Calu3 (cell line): ENCODE data around the gene ALPK1. TPM values are rescaled to one million over a fixed set of nuclear protein-coding genes. Genes with fewer than 3 reads are reported as not detected.
"Not testable (repeated sequence)": the region's sequence is repeated elsewhere in the genome, so short reads cannot be mapped to it uniquely, and the experiment has no call there.

Experiments
- BruUV-seq: library from RNA; stranded (reverse); fragments of 400-500 nt; replicated peaks from 2 replicates; lab custom pipeline; 2021; lab: Mats Ljungman, UMichigan
- CTCF ChIA-PET: fragments of 300-600 bp; sonication (Branson Sonifier 250); formaldehyde crosslinking; loops from one replicate; lab custom pipeline; 2022; ENCODE audit warnings: antibody characterized with exemption; lab: Charles Lee
- DNase-seq: peaks from one replicate; pipeline ENCODE4 v3.0.0; 2022
- H3K27ac Mint-ChIP-seq: one replicate; pipeline ENCODE4 v1.8.0; 2022; ENCODE audit warnings: mixed read lengths; ENCODE audit not compliant: unreplicated experiment
- H3K27me3 Mint-ChIP-seq: one replicate; pipeline ENCODE4 v1.8.0; 2022; ENCODE audit warnings: mixed read lengths; ENCODE audit not compliant: unreplicated experiment
- H3K36me3 Mint-ChIP-seq: one replicate; pipeline ENCODE4 v1.8.0; 2022; ENCODE audit warnings: mild to moderate bottlenecking, moderate library complexity, mixed read lengths; ENCODE audit not compliant: insufficient read depth, unreplicated experiment
- H3K4me1 Mint-ChIP-seq: one replicate; pipeline ENCODE4 v1.8.0; 2022; ENCODE audit warnings: mild to moderate bottlenecking, low read depth, mixed read lengths; ENCODE audit not compliant: unreplicated experiment
- H3K4me3 Mint-ChIP-seq: one replicate; pipeline ENCODE4 v1.8.0; 2022; ENCODE audit warnings: mild to moderate bottlenecking, low read depth, moderate library complexity, mixed read lengths; ENCODE audit not compliant: unreplicated experiment
- H3K9me3 Mint-ChIP-seq: one replicate; pipeline ENCODE4 v1.8.0; 2022; ENCODE audit warnings: low read depth, mixed read lengths; ENCODE audit not compliant: unreplicated experiment
- CTCF ChIP-seq: fragments of 200-600 bp; IDR thresholded peaks from one replicate; pipeline ENCODE4 v1.8.0; 2022; ENCODE audit warnings: antibody characterized with exemption; ENCODE audit not compliant: unreplicated experiment
- intact Hi-C: fragments of 100-400 bp; cut with micrococcal nuclease; formaldehyde crosslinking; loops from one replicate; pipeline ENCODE4 v1.10.0; 2022; ENCODE audit not compliant: unreplicated experiment
- total RNA-seq: library from RNA; stranded (reverse); gene quantifications from 2 replicates; pipeline ENCODE4 v1.2.3, GENCODE V29; 2022

Gene ALPK1
- total RNA-seq, 1 experiment from 2014 or later: 17.1 TPM

DNA sequence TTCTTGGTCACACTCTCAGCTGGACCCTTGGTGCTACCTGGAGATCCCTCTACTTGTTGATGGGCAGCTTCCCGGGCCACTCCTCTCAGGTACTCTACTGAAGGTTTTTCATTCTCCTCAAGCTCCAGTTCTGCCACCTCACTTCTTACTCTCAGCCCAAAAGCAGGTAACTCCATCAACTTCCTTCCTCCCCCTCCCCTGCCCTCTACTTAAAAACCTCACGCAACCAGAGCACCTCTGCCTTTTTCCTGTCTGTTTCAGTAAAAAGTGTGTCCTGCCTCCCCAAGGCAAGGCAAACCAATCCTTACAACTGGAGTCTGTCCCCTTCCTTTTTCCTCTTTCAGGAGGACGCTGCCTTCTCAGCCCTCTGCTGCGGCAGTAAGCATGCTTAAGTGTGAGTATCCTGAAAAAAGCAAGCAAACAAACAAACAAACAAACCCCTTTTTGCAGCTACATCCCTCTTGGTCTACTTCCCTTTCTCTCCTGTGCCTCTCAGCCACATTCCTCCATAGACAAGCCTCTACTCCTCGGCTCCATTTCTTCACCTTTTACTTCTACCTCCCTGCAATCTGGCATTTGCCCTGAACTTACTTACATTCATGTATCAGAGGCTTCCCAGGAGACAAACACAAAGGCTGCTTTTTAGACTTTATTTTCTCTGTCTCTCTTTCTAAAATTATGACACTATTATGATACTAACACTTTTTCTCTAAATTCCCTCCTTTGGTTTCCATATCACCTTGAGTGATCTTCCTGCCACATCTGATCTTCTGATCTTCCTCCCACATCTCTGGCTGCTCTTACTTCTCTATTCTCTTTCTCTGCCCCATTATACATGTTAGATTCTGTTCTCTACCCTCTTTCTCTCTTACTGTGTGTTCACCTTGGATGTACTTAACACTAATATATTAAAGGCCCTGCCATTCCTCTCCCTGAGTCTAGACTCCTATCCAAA is 5.4 kb downstream of the ALPK1 start:
- TF ChIP-seq CTCF: no peak
- no peak for DNase-seq
- BruUV-seq: no TSS peak
- Mint-ChIP-seq H3K4me1 (peaks cover 7% of the 10 kb centered on the region), H3K27ac (no peak overlapping the region), H3K27me3 (no peaks in the 10 kb centered on the region), H3K4me3 (no peak overlapping the region), H3K9me3 (no peaks in the 10 kb centered on the region), H3K36me3 (peaks cover 4% of the 10 kb centered on the region)
- intact Hi-C loops: no loop called here
- CTCF ChIA-PET: no interaction called here

DNA sequence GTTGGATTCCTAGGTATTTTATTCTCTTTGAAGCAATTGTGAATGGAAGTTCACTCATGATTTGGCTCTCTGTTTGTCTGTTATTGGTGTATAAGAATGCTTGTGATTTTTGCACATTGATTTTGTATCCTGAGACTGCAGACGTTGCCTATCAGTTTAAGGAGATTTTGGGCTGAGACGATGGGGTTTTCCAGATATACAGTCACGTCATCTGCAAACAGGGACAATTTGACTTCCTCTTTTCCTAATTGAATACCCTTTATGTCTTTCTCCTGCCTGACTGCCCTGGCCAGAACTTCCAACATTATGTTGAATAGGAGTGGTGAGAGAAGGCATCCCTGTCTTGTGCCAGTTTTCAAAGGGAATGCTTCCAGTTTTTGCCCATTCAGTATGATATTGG is 8.3 kb downstream of the ALPK1 start:
- H3K4me1 Mint-ChIP-seq, H3K9me3 Mint-ChIP-seq, BruUV-seq, CTCF ChIA-PET, DNase-seq, intact Hi-C loops, H3K27me3 Mint-ChIP-seq, H3K4me3 Mint-ChIP-seq, H3K36me3 Mint-ChIP-seq, H3K27ac Mint-ChIP-seq: not testable (repeated sequence)

GRCh38 chr4:112309263-112309791 is 12.2 kb downstream of the ALPK1 start:
- H3K27me3 Mint-ChIP-seq, CTCF ChIA-PET, H3K36me3 Mint-ChIP-seq, H3K4me3 Mint-ChIP-seq, BruUV-seq, H3K27ac Mint-ChIP-seq, H3K4me1 Mint-ChIP-seq, intact Hi-C loops, H3K9me3 Mint-ChIP-seq, DNase-seq: not testable (repeated sequence)

DNA sequence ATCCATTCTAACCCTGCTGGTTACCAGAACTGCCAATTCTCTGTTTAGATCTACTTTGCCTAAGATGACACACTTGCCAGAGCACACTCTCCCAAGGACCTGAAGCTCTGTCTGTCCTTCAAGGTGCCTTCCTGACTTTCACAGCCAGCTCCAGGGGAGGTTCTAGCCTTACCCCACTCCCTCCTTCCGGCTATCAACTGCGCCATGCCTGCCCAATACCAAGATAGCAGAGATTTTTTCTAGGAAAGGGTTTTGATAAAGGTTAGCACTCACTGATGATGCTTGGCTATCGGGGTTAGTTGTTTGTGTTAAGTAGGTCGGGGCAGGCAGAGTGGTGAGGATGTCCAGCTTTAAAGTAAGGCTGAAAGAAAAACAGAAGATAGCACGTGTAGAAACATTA is 14.3 kb downstream of the ALPK1 start:
- BruUV-seq: no TSS peak
- DNase-seq: no peak
- Mint-ChIP-seq H3K27me3 (no peaks in the 10 kb centered on the region), H3K9me3 (no peaks in the 10 kb centered on the region), H3K4me1 (no peaks in the 10 kb centered on the region), H3K27ac (no peak overlapping the region), H3K36me3 (no peaks in the 10 kb centered on the region), H3K4me3 (no peak overlapping the region)
- TF ChIP-seq CTCF: no peak
- CTCF ChIA-PET: no interaction called here
- intact Hi-C loops: no loop called here

- Mint-ChIP-seq H3K36me3 (no peaks in the 10 kb centered on the region), H3K9me3 (no peaks in the 10 kb centered on the region), H3K27ac (no peak overlapping the region), H3K27me3 (no peaks in the 10 kb centered on the region), H3K4me3 (no peak overlapping the region), H3K4me1 (no peaks in the 10 kb centered on the region)
- CTCF ChIA-PET: no interaction called here
- no peak for DNase-seq
- intact Hi-C loops: no loop called here
- no TSS peak for BruUV-seq
- no peak for TF ChIP-seq CTCF
Measured at GRCh38 chr4:112312610-112313239, 15.6 kb downstream of the ALPK1 start.
